NCI-H1436 (cell line): Measurements from ENCODE around the gene MOCS2.
"Not testable (repeated sequence)": the region's sequence is repeated elsewhere in the genome, so short reads cannot be mapped to it uniquely, and the experiment has no call there.

Experiments used
- DNase-seq: peaks from one replicate; lab custom pipeline; 2025; lab: John Stamatoyannopoulos, UW

Gene MOCS2

GRCh38 chr5:53109443-53110127 lies at the start of gene MOCS2:
Gene MOCS2, minus strand, starts transcription at chr5:53109757. Its CDS starts 2,583 bp downstream, at chr5:53107174.
- peak; percentile 83 for DNase-seq

GRCh38 chr5:53151713-53152458 lies 42.3 kb upstream of the MOCS2 start:
- DNase-seq, result no peak

GRCh38 chr5:53133020-53133419 lies 23.5 kb upstream of the MOCS2 start:
- no peak for DNase-seq

- DNase-seq, result no peak
Observed at GRCh38 chr5:53130266-53130665, 20.7 kb upstream of the MOCS2 start.

- DNase-seq, result no peak
Observed at GRCh38 chr5:53128481-53128880, 18.9 kb upstream of the MOCS2 start.

- no peak for DNase-seq
Observed at GRCh38 chr5:53127107-53127506, 17.6 kb upstream of the MOCS2 start.

- DNase-seq, result no peak
Observed at GRCh38 chr5:53126521-53126920, 17.0 kb upstream of the MOCS2 start.

GRCh38 chr5:53123702-53124101 lies 14.1 kb upstream of the MOCS2 start:
- no peak for DNase-seq

- DNase-seq, result no peak
Observed at GRCh38 chr5:53120165-53120564, 10.6 kb upstream of the MOCS2 start.

GRCh38 chr5:53118879-53119278 lies 9.3 kb upstream of the MOCS2 start:
- DNase-seq, result no peak

- no peak for DNase-seq
Observed at GRCh38 chr5:53116597-53116996, 7.0 kb upstream of the MOCS2 start.

GRCh38 chr5:53114988-53115387 lies 5.4 kb upstream of the MOCS2 start:
- DNase-seq, result no peak

- DNase-seq, result no peak
Observed at GRCh38 chr5:53113947-53114346, 4.4 kb upstream of the MOCS2 start.

GRCh38 chr5:53112909-53113308 lies 3.4 kb upstream of the MOCS2 start:
- no peak for DNase-seq

GRCh38 chr5:53112307-53112706 lies 2.8 kb upstream of the MOCS2 start:
- not testable (repeated sequence) for DNase-seq

- DNase-seq, result no peak
Observed at GRCh38 chr5:53111139-53111538, 1.6 kb upstream of the MOCS2 start.

GRCh38 chr5:53110156-53110555 lies 599 bp upstream of the MOCS2 start:
- DNase-seq, result no peak

GRCh38 chr5:53109056-53109442 lies 508 bp downstream of the MOCS2 start:
- DNase-seq, result no peak

- no peak for DNase-seq
Observed at GRCh38 chr5:53105611-53106300, 3.8 kb downstream of the MOCS2 start.

- DNase-seq, result no peak
Observed at GRCh38 chr5:53100606-53101005, 9.0 kb downstream of the MOCS2 start.

GRCh38 chr5:53099546-53099945 lies 10.0 kb downstream of the MOCS2 start:
- no peak for DNase-seq

GRCh38 chr5:53095931-53096525 lies 13.5 kb downstream of the MOCS2 start:
- peak; percentile 37 for DNase-seq

GRCh38 chr5:53095217-53095616 lies 14.3 kb downstream of the MOCS2 start:
- DNase-seq, result no peak
